Activated T-cell treated with anti-CD3 and anti-CD28 coated beads for 24 hours (primary cell): Measurements from ENCODE around the gene KDM6B.
"Not testable (repeated sequence)": the region's sequence is repeated elsewhere in the genome, so short reads cannot be mapped to it uniquely, and the experiment has no call there.

Experiments
- DNase-seq: peaks from one replicate; pipeline ENCODE4 v3.0.0-alpha.2; 2020; ENCODE audit warnings: low read depth

Gene KDM6B

DNA sequence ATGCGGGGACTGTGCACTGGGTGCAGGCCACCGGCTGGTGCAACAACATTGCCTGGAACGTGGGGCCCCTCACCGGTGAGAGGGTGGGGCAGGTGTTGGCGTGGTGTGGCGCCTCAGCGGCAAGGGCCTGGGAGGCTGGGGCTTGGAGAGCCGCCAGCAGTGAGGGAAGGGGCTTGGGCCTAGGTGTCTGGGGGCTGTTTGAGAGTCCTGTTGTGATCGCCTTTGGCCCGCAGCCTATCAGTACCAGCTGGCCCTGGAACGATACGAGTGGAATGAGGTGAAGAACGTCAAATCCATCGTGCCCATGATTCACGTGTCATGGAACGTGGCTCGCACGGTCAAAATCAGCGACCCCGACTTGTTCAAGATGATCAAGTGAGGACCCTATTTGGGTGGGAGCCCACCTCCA lies 18.2 kb downstream of the KDM6B start:
- DNase-seq: no peak

DNA sequence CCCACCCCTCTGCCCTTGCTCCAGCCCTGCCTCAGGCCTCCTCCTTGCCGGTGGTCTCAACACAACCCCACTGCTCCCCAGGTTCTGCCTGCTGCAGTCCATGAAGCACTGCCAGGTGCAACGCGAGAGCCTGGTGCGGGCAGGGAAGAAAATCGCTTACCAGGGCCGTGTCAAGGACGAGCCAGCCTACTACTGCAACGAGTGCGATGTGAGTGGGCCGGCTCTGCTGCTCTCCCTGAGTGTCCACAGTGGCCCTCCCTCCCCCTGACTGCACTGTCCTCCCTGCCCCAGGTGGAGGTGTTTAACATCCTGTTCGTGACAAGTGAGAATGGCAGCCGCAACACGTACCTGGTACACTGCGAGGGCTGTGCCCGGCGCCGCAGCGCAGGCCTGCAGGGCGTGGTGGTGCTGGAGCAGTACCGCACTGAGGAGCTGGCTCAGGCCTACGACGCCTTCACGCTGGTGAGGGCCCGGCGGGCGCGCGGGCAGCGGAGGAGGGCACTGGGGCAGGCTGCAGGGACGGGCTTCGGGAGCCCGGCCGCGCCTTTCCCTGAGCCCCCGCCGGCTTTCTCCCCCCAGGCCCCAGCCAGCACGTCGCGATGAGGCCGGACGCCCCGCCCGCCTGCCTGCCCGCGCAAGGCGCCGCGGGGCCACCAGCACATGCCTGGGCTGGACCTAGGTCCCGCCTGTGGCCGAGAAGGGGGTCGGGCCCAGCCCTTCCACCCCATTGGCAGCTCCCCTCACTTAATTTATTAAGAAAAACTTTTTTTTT lies 19.1 kb downstream of the KDM6B start:
- DNase-seq: no peak

DNA sequence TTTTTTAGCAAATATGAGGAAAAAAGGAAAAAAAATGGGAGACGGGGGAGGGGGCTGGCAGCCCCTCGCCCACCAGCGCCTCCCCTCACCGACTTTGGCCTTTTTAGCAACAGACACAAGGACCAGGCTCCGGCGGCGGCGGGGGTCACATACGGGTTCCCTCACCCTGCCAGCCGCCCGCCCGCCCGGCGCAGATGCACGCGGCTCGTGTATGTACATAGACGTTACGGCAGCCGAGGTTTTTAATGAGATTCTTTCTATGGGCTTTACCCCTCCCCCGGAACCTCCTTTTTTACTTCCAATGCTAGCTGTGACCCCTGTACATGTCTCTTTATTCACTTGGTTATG lies 19.6 kb downstream of the KDM6B start:
- no peak for DNase-seq

DNA sequence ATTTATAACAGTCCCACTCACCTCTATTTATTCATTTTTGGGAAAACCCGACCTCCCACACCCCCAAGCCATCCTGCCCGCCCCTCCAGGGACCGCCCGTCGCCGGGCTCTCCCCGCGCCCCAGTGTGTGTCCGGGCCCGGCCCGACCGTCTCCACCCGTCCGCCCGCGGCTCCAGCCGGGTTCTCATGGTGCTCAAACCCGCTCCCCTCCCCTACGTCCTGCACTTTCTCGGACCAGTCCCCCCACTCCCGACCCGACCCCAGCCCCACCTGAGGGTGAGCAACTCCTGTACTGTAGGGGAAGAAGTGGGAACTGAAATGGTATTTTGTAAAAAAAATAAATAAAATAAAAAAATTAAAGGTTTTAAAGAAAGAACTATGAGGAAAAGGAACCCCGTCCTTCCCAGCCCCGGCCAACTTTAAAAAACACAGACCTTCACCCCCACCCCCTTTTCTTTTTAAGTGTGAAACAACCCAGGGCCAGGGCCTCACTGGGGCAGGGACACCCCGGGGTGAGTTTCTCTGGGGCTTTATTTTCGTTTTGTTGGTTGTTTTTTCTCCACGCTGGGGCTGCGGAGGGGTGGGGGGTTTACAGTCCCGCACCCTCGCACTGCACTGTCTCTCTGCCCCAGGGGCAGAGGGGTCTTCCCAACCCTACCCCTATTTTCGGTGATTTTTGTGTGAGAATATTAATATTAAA lies 20.2 kb downstream of the KDM6B start:
- no peak for DNase-seq

DNA sequence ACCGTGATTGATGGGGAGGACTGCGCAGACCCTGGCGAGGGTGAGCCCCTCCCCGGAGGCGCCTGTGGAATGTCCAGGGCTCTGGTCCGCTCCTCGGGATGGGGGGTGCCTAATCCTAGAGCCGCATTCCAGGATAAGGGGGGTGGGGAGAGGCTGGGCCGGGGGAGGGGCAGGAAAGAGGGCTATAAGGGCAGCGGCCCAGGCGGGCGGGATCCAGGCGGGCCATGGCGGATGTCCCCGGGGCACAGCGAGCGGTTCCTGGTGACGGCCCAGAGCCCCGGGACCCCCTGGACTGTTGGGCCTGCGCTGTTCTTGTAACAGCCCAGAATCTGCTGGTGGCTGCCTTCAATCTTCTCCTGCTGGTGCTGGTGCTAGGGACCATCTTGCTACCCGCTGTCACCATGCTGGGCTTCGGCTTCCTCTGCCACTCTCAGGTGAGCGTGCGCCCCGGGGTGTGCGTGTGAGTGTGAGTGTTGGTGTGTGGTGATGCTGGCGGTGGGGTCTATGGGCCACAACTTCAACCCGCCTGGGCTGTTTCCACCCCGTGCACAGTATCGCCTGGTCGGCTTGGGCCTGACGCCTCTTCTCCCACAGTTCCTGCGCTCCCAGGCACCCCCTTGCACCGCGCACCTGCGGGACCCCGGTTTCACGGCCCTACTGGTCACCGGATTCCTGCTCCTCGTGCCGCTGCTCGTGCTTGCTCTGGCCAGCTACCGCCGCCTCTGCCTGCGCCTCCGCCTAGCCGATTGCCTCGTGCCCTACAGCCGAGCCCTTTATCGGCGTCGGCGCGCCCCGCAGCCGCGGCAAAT lies 21.0 kb downstream of the KDM6B start, which contains the start of gene TMEM88:
TMEM88 (plus strand) TSS at position 216 of the 809 bp plus-strand sequence; CDS start at position 225, 9 bp downstream.
- DNase-seq: no peak

DNA sequence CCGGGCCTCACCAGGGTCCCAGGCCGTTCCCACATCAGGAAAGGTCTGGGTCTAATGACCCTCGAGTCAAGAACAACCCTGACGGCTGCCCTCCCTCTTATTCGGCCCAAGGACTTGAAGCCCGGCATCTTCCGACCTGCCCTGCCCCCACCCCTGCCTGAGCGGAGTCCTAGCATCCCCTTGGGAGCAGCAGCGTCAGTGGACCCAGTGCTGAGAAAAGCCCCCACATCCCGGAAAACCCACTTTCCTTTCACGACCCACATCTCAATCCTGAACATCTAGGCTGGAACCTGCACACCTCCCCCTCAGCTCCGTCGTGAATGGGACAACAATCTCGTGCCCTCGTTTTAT lies 21.6 kb downstream of the KDM6B start:
- no peak for DNase-seq

DNA sequence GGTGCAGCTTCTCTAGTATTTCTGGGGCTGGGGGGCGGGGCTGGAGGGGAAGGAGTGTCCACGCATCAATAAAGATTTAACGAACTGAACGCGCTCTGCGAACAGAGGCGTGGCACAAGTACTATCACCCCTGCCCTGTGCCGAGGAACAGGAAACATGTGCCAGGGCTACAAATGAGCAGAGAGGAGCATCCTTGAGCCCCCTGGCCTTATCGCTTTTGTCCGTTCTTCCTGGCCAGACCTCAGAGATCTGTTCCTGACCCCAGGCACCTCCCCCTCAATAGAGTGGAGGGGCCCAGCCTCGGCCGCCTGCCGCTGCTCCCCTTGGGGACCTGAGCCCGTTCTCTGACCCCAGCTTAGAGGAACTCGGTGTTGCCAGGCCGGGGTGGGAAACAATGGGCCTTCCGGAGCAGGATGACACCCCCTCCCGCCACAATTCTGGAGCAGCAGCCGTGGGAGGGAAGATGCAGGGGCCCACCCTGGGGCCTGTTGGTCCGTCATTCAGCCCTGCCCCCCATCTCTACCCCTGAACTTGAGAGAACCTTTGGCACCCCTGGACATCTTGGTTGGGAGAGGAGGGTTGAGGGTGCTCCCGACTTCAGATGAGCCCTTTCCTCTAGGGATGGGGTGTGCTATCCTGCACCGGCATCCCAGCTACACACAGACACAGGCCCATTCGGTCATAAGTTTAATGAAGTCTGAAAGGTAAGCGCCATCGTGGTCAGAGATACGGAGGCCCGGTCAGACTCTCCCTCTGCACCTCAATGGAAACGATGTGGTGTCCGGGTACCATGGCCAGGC lies 22.2 kb downstream of the KDM6B start:
- peak; percentile 22 for DNase-seq

DNA sequence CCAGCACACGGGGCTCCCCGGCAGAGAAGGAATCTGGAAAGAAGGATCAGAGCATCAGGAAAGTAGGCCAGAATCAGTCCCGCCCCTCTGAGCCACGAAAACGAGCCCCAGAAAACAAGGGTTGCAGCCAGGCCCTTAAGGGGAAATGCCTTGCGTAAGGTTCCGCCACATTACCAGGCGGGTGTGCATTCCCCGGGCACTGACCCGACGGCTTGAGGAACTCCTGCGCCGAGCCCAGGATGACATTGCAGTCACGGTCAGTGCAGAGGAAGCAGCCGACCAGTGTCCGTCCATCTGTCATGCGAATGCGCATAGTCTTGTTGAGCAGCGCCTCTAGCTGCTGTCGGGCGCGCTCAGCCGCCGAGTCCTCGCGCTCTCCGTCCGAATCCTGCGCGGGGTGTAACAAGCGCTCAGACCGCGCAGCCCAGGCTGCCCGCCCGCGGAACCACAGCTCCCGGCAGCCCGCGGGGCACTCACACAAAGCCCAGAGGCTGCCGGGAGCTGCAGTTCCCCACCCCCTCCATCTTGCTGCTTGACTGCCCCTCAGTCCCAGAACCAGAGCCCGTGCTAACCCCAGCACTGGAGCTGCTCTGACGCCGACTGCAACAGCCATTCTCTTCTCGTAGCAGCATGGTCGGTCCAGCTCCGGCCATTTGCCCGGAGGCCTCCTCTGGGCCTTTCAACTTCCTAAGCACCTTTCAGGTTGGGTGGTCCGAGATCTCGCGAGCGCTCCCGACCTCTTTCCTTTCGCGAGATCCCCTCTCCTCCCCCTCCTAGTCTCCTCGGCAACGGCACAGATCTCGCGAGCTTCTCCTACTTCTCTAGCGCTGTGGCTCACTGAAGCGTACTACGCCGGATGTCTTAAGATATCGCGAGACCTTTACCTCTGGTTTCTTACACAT lies 23.0 kb downstream of the KDM6B start, which contains the start of gene NAA38:
NAA38 (minus strand) TSS at position 749 of the 902 bp plus-strand sequence; CDS start at position 653, 96 bp downstream.
- DNase-seq: peak; percentile 92

DNA sequence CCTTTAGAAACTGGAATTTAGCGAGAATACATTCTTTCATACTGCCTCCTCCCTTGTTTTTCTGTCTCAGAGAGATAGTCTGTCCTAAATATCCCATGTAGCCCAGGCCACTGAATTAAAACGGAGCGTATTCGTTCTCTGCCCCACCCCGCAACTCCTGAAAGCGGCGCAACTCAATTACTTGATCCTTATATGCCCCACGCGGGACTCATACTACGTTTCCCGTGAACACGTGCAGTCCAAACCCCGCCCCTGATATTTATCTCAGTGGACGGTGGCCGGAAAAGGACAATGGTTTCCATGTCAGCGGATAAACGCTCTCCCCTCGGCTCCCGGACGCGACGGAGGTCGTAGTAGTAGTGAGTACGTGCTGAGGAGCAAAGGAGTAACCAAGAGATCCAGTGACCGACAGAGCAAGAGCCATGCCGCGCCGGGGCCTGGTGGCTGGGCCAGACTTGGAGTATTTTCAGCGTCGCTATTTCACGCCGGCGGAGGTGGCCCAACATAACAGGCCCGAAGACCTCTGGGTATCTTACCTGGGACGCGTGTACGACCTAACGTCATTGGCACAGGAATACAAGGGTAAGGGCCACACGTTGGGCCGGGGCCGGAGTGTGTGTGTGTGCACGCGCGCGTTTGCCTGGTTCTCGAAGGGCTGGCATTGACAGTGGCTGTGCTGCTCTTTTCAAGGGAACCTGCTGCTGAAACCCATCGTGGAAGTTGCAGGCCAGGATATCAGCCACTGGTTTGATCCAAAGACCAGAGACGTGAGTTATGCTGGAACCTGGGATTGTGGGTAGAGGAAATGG lies 23.9 kb downstream of the KDM6B start, which contains the start of gene CYB5D1:
CYB5D1 (plus strand) TSS at position 291 of the 809 bp plus-strand sequence; CDS start at position 423, 132 bp downstream.
- peak; percentile 86 for DNase-seq

DNA sequence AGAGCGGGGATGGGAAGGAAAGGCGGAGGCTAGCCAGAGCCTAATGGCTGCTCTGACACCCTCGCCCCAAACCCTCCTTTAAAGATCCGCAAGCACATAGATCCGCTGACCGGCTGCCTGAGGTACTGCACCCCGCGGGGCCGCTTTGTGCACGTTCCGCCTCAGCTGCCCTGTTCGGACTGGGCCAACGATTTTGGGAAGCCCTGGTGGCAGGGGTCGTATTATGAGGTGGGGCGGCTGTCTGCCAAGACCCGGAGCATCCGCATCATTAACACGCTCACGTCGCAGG lies 24.4 kb downstream of the KDM6B start:
- no peak for DNase-seq

DNA sequence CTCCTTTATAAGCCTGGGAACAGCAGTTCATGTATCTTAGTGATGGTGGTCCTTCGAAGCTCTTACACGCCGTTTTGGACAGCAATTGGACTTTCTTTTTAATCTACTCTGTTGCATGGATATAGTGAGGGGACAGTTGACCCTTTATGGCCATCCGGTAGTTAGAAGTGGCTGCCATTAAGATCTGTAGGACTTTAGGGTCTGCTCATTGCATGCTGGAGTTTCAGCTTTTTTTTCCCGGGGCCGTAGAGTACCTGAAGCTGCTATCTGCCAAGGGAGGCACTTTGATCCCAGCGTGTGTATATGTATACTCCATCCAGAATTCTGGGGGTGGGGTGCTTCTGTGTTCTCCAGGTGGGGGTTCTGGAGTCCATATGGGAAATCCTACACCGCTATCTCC lies 25.0 kb downstream of the KDM6B start:
- DNase-seq: no peak

DNA sequence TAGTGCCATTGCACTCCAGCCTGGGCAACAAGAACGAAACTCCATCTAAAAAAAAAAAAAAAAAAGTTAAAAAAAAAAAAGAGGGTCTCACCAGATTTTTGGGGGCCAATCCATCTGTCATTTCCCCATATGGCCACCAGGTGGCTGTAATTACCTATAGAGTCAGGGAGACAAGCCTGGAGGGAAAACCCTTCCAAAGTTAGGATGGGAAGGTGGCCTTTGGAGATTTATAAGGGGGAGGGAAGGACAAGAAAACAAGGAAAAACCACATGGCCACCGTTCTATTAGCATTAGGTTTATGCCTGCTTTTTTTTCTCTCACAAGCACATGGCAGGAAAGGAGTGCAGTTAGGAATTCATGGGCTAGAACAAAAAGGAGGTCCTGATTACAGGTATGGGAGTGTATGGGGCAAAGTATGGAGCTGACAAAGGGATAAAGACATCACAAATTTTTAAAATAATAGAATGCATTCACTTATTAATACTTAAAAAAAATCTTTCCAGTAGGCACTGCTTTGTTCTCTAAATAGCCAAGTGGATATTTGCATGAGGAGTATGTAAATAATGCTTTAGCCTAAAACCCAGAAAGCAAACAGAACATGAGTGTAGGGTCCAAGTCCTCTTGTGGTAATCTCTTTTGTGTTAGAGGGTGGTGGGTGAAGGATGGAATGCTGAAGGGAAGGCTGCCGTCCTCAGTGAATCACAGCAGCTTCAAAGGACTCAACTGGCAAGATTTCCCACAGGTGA lies 28.8 kb downstream of the KDM6B start:
- DNase-seq: peak; percentile 35

DNA sequence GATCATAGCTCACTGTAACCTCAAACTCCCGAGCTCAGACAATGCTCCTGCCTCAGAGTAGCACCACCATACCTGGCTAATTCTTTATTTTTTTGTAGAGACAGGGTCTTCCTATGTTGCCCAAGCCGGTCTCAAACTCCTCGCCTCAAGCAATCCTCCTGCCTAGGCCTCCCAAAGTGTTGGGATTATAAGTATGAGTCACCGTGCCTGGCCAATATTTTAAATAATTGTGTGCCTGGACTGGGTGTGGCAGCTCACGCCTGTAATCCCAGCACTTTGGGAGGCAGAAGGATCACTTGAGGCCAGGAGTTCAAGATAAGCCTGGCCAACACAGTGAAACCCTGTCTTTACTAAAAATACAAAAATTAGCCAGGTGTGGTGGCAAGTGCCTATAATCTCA lies 30.4 kb downstream of the KDM6B start:
- not testable (repeated sequence) for DNase-seq

DNA sequence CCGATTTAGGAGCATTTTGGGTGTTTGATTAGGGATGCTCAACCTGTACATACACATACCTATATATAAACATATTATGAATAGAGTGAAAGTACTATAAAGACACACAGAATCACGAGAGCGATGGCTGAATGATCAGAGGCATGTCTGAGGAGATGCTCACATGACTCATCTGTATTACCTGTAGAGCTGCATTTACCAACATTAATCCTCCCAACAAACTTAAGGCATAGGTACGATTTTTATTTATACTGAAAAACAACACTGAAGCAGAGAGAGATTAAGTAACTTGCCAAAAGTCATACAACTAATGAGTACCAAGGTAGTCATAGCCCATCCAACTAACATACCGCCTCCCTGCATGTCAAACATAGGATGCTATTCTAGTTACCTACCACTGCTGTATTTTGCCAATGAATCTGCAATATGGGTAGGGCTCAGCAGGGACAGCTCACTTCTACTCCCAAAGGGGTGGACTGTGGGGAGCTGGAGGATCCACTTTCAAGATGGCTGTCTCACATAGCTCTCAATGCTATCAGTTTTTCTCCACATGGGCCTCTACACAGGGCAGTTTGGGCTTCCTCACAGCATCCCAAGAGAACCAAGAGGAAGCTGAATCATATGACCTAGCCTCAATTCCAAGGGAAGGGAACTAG lies 31.1 kb downstream of the KDM6B start:
- DNase-seq: no peak

DNA sequence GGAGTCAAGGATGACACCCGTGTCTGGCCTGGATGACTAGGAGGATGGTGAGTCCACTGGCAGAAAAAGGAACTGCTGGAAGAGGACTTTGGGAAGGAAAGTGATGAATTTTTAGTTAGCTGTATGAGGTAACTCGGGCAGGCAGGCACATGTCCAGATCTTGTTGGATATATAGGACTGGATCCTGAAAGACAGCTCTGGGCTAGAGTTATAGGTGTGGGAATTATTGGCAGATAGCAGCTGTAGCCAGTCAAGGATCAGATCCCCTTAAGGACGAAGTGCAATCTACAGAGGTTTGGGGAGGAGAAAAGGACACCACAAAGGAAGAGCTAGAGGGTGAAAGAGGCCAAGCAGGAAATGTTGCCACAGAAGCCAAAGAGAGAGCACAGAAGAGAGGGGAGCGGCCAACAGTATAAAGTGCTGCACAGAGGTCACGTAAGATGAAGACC lies 33.9 kb downstream of the KDM6B start:
- DNase-seq: no peak

DNA sequence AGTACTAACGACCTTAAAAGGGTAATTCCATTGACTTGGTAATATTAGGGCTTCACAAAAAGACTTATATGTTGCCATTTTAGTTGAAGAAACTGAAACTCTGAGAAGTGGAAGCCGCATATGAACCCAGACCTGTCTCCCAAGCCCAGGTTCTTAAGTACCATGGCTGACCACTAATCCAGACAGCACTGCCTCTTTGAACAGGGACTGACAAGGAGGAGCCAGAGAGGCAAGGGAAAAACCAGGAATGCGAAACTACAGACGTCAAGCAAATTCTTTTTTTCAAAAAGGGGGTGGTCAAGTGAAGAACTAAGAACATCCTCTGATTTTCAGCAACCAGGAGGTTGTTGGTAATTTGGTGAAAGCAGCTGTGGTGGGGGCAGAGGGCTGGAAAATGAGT lies 39.0 kb downstream of the KDM6B start:
- no peak for DNase-seq

DNA sequence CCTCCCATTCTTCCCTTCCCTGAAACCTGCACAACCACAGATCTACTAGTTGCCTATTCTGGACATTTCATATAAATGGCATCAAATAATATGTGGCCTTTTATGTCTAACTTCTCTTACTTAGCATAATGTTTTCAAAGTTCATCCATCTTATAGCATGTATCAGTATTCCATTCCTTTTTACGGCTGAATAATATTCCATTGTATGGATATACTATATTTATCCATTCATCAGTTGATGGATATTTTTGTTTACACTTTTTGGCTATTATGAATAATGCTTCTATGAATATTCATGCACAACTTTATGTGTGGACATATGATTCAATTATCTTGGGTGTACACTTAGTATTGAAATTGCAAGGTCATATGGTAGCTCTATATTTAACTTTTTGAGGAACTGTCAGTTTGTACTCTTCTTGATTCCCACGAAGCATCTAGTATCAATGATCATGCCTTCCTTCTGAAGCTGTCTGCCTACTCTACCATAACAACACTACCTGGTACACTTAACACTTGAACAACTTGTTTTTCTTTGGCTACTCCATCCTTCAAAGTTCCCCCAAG lies 41.9 kb downstream of the KDM6B start:
- no peak for DNase-seq

DNA sequence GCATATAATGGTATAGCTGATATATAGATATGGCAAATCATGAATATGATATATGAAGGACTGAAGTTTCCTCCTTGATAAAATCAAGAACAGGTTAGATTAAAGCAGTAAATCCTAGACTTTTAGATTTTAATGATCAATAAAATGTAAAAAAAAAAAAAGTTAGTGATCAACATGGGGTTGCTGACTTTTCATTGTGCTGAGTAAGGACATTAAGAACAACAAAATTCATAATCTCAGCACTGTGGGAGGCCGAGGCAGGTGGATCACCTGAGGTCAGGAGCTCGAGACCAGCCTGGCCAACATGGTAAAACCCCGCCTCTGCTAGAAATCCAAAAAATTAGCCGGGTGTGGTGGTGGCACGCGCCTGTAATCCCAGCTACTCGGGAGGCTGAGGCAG lies 44.2 kb downstream of the KDM6B start:
- no peak for DNase-seq
